Effector memory CD4-positive, alpha-beta T cell (primary cell): ENCODE measurements around the gene ZEB1.
"Not testable (repeated sequence)": the region's sequence is repeated elsewhere in the genome, so short reads cannot be mapped to it uniquely, and the experiment has no call there.

Experiments
- DNase-seq, 3 donors: peaks; one replicate each; pipeline ENCODE4 v3.0.0-alpha.2; 2020
- H3K27ac ChIP-seq: 2 replicates; pipeline ENCODE4 v1.7.0; 2013; ENCODE audit warnings: mild to moderate bottlenecking, low read length, moderate library complexity; ENCODE audit not compliant: insufficient read depth, poor library complexity, severe bottlenecking
- H3K27me3 ChIP-seq: replicated peaks from 2 replicates; pipeline ENCODE4 v1.7.0; 2013; ENCODE audit warnings: mild to moderate bottlenecking, low read length; ENCODE audit not compliant: insufficient read depth, control insufficient read depth, poor library complexity, severe bottlenecking
- H3K36me3 ChIP-seq: 2 replicates; pipeline ENCODE4 v1.7.0; 2013; ENCODE audit warnings: mild to moderate bottlenecking, low read length, moderate library complexity; ENCODE audit not compliant: control insufficient read depth, insufficient read depth
- H3K4me1 ChIP-seq: 2 replicates; pipeline ENCODE4 v1.7.0; 2013; ENCODE audit warnings: low read length, mild to moderate bottlenecking; ENCODE audit not compliant: control insufficient read depth, insufficient read depth, poor library complexity, severe bottlenecking
- H3K4me3 ChIP-seq: 2 replicates; pipeline ENCODE4 v1.7.0; 2013; ENCODE audit warnings: low read length, low read depth, mild to moderate bottlenecking; ENCODE audit not compliant: insufficient read depth, poor library complexity, severe bottlenecking
- H3K9me3 ChIP-seq: 2 replicates; pipeline ENCODE4 v1.7.0; 2013; ENCODE audit warnings: mild to moderate bottlenecking, low read length, moderate library complexity; ENCODE audit not compliant: control insufficient read depth

Gene ZEB1

DNA sequence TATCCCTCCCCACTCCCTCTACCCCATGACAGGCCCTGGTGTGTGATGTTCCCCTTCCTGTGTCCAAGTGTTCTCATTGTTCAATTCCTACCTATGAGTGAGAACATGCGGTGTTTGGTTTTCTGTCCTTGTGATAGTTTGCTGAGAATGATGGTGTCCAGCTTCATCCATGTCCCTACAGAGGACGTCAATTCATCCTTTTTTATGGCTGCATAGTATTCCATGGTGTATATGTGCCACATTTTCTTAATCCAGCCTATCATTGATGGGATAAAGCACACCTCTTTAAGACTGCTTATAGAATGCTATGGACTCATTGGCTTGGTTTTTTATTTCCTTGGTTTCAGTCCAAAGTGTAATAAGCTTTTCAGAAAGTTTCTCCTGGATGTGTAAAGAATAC, 93.4 kb downstream of the ZEB1 start:
- H3K27ac ChIP-seq, H3K4me1 ChIP-seq, DNase-seq, H3K4me3 ChIP-seq, H3K36me3 ChIP-seq, H3K9me3 ChIP-seq, H3K27me3 ChIP-seq: not testable (repeated sequence)

GRCh38 chr10:31413325-31413724, 94.3 kb downstream of the ZEB1 start:
- no peak overlapping the region for H3K27ac ChIP-seq
- H3K27me3 ChIP-seq, result no peaks in the 10 kb centered on the region
- DNase-seq, result no peak
- no peaks in the 10 kb centered on the region for H3K9me3 ChIP-seq
- no peaks in the 10 kb centered on the region for H3K36me3 ChIP-seq
- H3K4me1 ChIP-seq, result no peaks in the 10 kb centered on the region
- H3K4me3 ChIP-seq, result no peak overlapping the region

GRCh38 chr10:31418481-31418880, 99.5 kb downstream of the ZEB1 start:
- Histone ChIP-seq H3K27ac (no peak overlapping the region), H3K9me3 (no peaks in the 10 kb centered on the region), H3K36me3 (no peaks in the 10 kb centered on the region), H3K4me3 (no peak overlapping the region), H3K4me1 (no peaks in the 10 kb centered on the region), H3K27me3 (no peaks in the 10 kb centered on the region)
- DNase-seq, result no peak

DNA sequence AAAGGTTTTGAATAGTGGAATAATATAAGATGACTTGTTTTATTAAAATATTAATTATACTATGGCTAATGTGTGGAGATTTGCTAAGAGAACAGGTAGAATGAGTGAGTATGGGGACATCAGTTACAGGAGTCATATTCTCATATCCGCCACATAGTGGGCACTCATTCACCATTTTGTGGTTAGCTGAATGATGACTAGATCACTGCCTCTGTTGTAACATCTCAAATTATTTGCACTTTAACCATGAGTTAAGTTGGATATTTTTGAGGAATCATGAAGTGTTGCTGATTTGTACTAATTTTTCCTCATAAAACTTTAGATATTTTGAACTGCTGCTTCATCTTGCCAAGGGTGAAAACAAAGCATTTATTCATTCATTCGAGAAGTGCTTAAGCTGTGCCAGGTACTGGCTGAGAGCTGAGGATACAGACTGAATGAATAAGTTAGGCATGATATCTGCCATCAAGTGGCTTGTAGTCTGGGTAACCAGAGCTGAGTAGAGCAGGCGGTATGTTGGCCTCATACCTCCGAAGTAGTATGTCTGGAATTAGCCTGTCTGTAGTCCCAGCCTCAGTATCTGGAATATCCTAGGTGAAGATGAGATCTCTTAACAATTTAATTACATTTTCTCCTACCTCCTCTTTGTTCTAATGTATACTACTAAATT, 100.5 kb downstream of the ZEB1 start:
- H3K9me3 ChIP-seq, result no peaks in the 10 kb centered on the region
- H3K4me1 ChIP-seq, result no peaks in the 10 kb centered on the region
- no peaks in the 10 kb centered on the region for H3K36me3 ChIP-seq
- DNase-seq, result no peak
- H3K4me3 ChIP-seq, result no peak overlapping the region
- no peak overlapping the region for H3K27ac ChIP-seq
- H3K27me3 ChIP-seq, result no peaks in the 10 kb centered on the region

DNA sequence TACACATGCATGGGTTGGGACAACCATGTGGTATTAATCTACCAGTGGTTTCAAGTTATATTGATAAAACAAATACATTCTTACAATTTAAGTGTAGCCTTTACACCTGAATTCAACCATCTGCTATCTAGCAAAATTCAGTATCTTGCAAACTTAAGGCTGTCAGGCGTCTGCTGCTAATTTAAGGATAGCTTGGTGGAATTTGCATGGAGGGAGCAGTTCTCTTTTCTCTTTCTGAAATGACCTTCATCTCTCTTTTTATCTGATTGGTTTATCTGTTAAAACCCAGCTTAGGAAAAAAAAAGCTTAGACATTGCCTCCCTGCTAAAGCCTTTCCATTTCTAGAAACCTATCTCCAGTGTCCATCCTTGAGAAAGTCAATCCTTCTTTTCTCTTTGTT, 102.3 kb downstream of the ZEB1 start:
- no peak overlapping the region for H3K27ac ChIP-seq
- no peak for DNase-seq
- no peaks in the 10 kb centered on the region for H3K27me3 ChIP-seq
- H3K4me3 ChIP-seq, result no peak overlapping the region
- no peaks in the 10 kb centered on the region for H3K36me3 ChIP-seq
- no peaks in the 10 kb centered on the region for H3K9me3 ChIP-seq
- H3K4me1 ChIP-seq, result peaks cover 3% of the 10 kb centered on the region

GRCh38 chr10:31422634-31423033, 103.6 kb downstream of the ZEB1 start:
- H3K4me1 ChIP-seq, result peaks cover 3% of the 10 kb centered on the region
- no peaks in the 10 kb centered on the region for H3K27me3 ChIP-seq

DNA sequence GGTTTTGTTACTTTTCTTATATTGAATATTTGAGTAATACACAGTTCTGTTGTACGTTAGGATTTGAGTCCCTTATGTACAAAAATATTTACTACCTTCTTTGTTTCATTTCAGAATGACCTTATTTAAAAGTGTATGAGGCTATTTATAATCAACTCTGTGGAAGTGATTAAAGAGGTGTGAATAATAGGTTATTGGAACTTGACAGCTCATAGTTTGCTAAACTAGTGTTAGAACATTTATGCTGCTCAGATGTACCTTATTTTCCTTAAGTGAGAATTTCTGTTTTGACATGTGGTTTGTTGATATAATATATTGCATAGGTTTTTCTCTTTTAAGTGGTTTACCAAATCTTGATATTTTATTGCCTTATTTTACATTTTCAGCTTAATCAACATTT, 105.5 kb downstream of the ZEB1 start:
- no peak for DNase-seq
- Histone ChIP-seq H3K4me1 (peaks cover 3% of the 10 kb centered on the region), H3K36me3 (no peaks in the 10 kb centered on the region), H3K9me3 (no peaks in the 10 kb centered on the region), H3K27ac (no peak overlapping the region), H3K27me3 (no peaks in the 10 kb centered on the region), H3K4me3 (no peak overlapping the region)

More at GRCh38 chr10:31422634-31423033, 103.6 kb downstream of the ZEB1 start:
- Histone ChIP-seq H3K9me3 (no peaks in the 10 kb centered on the region), H3K27ac (no peak overlapping the region), H3K4me3 (no peak overlapping the region), H3K36me3 (no peaks in the 10 kb centered on the region)
- no peak for DNase-seq

- Histone ChIP-seq H3K27me3 (no peaks in the 10 kb centered on the region), H3K36me3 (no peaks in the 10 kb centered on the region), H3K4me3 (no peak overlapping the region), H3K9me3 (no peaks in the 10 kb centered on the region), H3K27ac (no peak overlapping the region), H3K4me1 (peaks cover 3% of the 10 kb centered on the region)
- no peak for DNase-seq
These were observed 107.4 kb downstream of the ZEB1 start for GRCh38 chr10:31426401-31426800.

DNA sequence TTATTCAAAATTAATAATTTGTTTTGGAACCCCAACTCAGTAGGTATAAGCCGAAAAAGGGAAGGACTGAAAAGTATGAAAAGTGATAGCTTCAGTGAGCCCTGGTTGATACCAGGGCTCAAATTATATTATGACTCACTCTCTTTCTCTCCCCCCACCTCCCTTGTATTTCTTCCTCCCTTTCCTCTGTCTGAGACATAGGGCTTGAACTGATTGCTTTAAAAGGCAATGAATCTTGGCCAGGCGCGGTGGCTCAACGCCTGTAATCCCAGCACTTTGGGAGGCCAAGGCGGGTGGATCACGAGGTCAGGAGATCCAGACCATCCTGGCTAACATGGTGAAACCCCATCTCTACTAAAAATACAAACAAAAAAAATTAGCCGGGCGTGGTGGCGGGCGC, 108.3 kb downstream of the ZEB1 start:
- H3K36me3 ChIP-seq, H3K27ac ChIP-seq, H3K9me3 ChIP-seq, H3K27me3 ChIP-seq, H3K4me3 ChIP-seq, DNase-seq, H3K4me1 ChIP-seq: not testable (repeated sequence)

DNA sequence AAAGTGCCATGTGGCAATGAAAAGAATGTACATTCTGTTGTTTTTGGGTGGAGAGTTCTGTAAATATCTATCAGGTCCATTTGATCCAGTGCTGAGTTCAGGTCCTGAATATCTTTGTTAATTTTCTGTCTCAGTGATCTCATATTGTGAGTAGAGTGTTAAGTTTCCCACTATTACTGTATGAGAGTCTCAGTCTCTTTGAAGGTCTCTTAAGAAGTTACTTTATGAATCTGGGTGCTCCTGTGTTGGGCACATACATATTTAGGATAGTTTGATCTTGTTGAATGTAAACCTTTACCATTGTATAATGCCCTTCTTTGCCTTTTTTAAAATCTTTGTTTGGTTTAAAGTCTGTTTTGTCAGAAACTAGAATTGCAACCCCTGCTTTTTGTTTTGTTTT, 109.5 kb downstream of the ZEB1 start:
- not testable (repeated sequence) for H3K27ac ChIP-seq, DNase-seq, H3K27me3 ChIP-seq

More for the DNA sequence above, 109.5 kb downstream of the ZEB1 start:
- H3K4me1 ChIP-seq, H3K4me3 ChIP-seq, H3K9me3 ChIP-seq, H3K36me3 ChIP-seq: not testable (repeated sequence)
